Body of pancreas (tissue), 4 donors: Measurements from ENCODE around the gene EXD3.

Source experiments
- POLR2A ChIP-seq, 3 donors: fragments of 450-650 bp; IDR thresholded peaks; one replicate each; pipeline ENCODE4 v1.6.1; 2016; ENCODE audit warnings: antibody characterized with exemption in 3 of 3, mild to moderate bottlenecking in 2 of 3
- TF ChIP-seq, protein P1 (sequence below), 7 experiments: fragments of 450-650 bp in 4 of 7; fragments of 200-600 bp in 3 of 7; sonication (generic) in 3 of 7; IDR thresholded peaks; one replicate each; pipeline ENCODE4 v1.5.1; 2016 to 2019; ENCODE audit warnings: antibody characterized with exemption in 7 of 7

- no peak for TF ChIP-seq POLR2A (IDR thresholded peaks at IDR 0.05)
- TF ChIP-seq, protein P1, sequence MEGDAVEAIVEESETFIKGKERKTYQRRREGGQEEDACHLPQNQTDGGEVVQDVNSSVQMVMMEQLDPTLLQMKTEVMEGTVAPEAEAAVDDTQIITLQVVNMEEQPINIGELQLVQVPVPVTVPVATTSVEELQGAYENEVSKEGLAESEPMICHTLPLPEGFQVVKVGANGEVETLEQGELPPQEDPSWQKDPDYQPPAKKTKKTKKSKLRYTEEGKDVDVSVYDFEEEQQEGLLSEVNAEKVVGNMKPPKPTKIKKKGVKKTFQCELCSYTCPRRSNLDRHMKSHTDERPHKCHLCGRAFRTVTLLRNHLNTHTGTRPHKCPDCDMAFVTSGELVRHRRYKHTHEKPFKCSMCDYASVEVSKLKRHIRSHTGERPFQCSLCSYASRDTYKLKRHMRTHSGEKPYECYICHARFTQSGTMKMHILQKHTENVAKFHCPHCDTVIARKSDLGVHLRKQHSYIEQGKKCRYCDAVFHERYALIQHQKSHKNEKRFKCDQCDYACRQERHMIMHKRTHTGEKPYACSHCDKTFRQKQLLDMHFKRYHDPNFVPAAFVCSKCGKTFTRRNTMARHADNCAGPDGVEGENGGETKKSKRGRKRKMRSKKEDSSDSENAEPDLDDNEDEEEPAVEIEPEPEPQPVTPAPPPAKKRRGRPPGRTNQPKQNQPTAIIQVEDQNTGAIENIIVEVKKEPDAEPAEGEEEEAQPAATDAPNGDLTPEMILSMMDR (IDR thresholded peaks at IDR 0.05) = no peak
Measured at GRCh38 chr9:137342482-137342881, 80.5 kb downstream of the EXD3 start.
